ENCODE measurements around the gene MS4A4A.

MS4A4A gene

GRCh38 chr11:60252213-60253108, 28.0 kb upstream of the MS4A4A start:
- TF ChIP-seq CREB1 (IDR thresholded peaks at IDR 0.05; ENCODE audit: low read depth) (no peak), EP300 (IDR thresholded peaks at IDR 0.05; ENCODE audit: borderline replicate concordance) (no peak), TEAD4 (IDR thresholded peaks at IDR 0.05) (no peak), ZBTB7A (IDR thresholded peaks at IDR 0.05; ENCODE audit: low read depth) (no peak), REST (IDR thresholded peaks at IDR 0.05; ENCODE audit: low read depth) (no peak), TAF1 (IDR thresholded peaks at IDR 0.05; ENCODE audit: low read depth) (no peak), EGR1 (IDR thresholded peaks at IDR 0.05) (no peak), CEBPB (IDR thresholded peaks at IDR 0.05) (no peak), MAX (IDR thresholded peaks at IDR 0.05) (no peak), TCF12 (IDR thresholded peaks at IDR 0.05; ENCODE audit: low read depth) (no peak)

GRCh38 chr11:60257956-60258722, 22.3 kb upstream of the MS4A4A start:
- TF ChIP-seq NFIC (IDR thresholded peaks at IDR 0.05) (no peak), REST (IDR thresholded peaks at IDR 0.05; ENCODE audit: low read depth) (no peak), EP300 (IDR thresholded peaks at IDR 0.05; ENCODE audit: borderline replicate concordance) (no peak), FOXM1 (IDR thresholded peaks at IDR 0.05; ENCODE audit: borderline replicate concordance, low read depth) (no peak), CREB1 (IDR thresholded peaks at IDR 0.05; ENCODE audit: low read depth) (no peak), YY1 (IDR thresholded peaks at IDR 0.05; ENCODE audit: low read depth) (no peak), USF1 (IDR thresholded peaks at IDR 0.05) (no peak), RAD21 (IDR thresholded peaks at IDR 0.05; ENCODE audit: low read depth) (no peak)

GRCh38 chr11:60261014-60261413, 19.5 kb upstream of the MS4A4A start:
- TF ChIP-seq RAD21 (IDR thresholded peaks at IDR 0.05; ENCODE audit: low read depth) (no peak), TEAD4 (IDR thresholded peaks at IDR 0.05) (no peak), ZBTB7A (IDR thresholded peaks at IDR 0.05; ENCODE audit: low read depth) (no peak), YY1 (IDR thresholded peaks at IDR 0.05; ENCODE audit: low read depth) (no peak), MAX (IDR thresholded peaks at IDR 0.05) (no peak), REST (IDR thresholded peaks at IDR 0.05; ENCODE audit: low read depth) (no peak), FOXM1 (IDR thresholded peaks at IDR 0.05; ENCODE audit: borderline replicate concordance, low read depth) (no peak), NFIC (IDR thresholded peaks at IDR 0.05) (no peak), TCF12 (IDR thresholded peaks at IDR 0.05; ENCODE audit: low read depth) (no peak), CEBPB (IDR thresholded peaks at IDR 0.05) (no peak)

- TF ChIP-seq MAX (IDR thresholded peaks at IDR 0.05) (no peak), CREB1 (IDR thresholded peaks at IDR 0.05; ENCODE audit: low read depth) (no peak), FOXM1 (IDR thresholded peaks at IDR 0.05; ENCODE audit: borderline replicate concordance, low read depth) (no peak), REST (IDR thresholded peaks at IDR 0.05; ENCODE audit: low read depth) (no peak)
Measured at GRCh38 chr11:60263402-60263801, 17.1 kb upstream of the MS4A4A start.

All from Ishikawa (cell line).